Islet precursor cell (in vitro differentiated cells): ENCODE results near the gene KREMEN1.

Experiments used
- DNase-seq: peaks from one replicate; pipeline ENCODE4 v3.0.0-alpha.2; 2018

KREMEN1 gene

DNA sequence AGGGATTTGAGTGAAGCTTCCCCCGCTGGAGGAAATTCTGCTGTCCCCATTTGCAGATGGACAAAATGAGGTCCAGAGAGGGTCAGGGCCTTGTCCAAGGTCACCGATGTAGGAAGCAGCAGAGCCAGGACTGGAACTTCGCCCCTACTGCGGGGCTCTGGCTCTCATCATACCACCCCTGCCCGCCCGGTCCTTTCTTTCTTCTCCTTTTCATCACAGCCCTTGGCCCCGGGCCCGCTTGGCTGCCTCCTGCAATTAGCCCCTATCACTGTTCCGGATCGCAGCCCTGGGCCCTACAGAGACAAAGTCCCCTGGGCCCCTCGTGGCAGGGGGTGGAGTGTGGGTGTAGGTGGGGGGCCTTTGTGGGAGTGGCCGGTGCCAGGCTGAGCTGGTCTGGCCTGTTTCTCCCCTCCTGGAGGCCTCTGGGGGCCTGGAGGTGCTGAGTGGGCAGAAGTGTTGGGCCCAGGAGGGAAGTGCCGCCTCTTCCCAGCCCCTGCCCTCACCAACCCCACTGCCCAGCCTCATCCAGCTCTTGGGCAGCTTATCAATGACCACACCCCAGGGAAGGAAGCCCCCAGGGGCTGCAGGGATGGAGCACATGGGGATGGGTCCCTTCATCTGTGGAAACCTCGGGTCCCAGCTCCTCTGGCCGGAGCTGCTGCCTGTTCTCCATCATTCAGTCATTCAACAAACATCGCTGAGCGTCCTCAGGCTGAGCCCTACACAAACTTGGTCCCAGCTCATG, 136.2 kb downstream of the KREMEN1 start:
- DNase-seq: no peak

DNA sequence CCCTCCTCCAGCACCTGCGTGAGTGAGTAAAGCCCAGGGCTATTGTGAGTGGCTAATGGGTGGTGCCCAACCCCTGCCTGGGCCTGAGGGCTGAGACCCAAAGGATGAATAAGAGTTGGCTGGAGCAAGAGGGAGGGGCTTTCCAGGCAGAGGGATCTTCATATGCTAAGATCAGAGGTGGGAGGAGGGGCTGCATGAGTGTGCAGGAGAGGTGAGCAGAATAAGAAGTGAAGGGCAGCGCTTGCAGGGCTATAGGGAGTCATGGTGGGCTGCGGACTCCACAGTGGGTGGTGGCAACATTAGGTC, 136.7 kb downstream of the KREMEN1 start:
- DNase-seq: no peak

GRCh38 chr22:29211066-29211465, 138.2 kb downstream of the KREMEN1 start:
- DNase-seq: no peak

- DNase-seq: no peak
Observed at GRCh38 chr22:29211466-29211865, 138.6 kb downstream of the KREMEN1 start.

- DNase-seq: no peak
Observed at GRCh38 chr22:29212743-29213142, 139.9 kb downstream of the KREMEN1 start.

DNA sequence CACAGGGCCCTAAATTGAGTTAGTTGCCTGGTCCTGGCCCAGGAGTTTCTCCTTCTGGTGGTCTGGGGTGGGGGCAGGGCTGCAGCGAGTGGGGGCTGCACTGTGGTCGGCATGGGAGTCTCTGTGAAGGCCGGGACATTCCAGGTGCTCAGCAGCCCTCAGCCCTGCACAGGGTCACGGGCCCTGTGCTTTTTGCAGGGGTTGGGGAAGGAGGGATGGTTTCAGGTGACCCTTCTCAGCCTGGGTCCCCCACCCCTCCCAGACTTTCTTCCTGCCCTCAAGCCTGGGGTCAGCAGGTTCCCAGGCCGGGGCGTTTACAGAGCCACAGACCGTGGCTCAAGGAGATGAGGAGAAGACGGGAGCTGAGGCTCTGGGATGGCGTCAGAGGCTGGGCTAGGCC, 140.7 kb downstream of the KREMEN1 start:
- peak; percentile 46 for DNase-seq

GRCh38 chr22:29214232-29214631, 141.4 kb downstream of the KREMEN1 start:
- DNase-seq: peak; percentile 40

DNA sequence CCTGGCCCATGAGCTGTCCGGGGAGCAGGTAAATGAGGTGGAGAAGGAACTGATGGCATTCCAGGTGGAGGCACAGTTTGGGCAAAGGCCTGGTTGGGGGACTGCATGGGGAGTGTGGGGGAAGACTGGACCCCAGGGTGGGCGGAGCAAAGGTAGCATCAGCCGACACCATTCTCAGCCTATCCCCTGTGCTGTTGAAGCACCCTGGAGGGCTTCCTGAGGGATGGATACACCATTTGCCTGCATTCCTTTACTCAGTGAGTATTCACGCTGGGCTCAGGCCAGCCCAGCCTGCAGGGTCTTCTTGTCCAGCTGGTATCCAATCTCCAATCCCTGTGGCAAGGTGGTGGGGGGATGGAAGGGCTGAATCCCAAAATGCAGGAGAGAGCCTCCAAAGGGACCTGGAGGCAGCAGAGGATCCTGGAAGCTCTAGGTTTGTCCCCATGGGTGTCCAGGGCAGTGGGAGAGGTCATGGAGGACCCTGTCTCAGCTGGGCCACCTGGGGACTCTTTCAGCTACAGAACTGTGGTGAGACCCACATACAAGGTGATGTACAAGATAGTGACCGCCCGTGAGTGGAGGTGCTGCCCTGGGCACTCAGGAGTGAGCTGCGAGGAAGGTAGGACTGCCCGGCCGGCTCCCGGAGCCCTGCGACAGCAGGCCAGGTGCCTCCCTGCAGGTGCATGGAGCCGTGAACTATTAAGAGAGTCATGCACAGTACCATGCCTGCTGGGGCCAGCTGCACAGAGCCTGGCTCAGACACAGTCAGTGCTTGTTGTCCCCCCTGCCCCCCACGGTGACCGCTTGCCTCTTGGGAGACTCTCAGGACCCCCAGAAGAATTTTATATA, 142.4 kb downstream of the KREMEN1 start:
- DNase-seq: peak; percentile 49

GRCh38 chr22:29216011-29216872, 143.4 kb downstream of the KREMEN1 start:
- DNase-seq: peak; percentile 47

DNA sequence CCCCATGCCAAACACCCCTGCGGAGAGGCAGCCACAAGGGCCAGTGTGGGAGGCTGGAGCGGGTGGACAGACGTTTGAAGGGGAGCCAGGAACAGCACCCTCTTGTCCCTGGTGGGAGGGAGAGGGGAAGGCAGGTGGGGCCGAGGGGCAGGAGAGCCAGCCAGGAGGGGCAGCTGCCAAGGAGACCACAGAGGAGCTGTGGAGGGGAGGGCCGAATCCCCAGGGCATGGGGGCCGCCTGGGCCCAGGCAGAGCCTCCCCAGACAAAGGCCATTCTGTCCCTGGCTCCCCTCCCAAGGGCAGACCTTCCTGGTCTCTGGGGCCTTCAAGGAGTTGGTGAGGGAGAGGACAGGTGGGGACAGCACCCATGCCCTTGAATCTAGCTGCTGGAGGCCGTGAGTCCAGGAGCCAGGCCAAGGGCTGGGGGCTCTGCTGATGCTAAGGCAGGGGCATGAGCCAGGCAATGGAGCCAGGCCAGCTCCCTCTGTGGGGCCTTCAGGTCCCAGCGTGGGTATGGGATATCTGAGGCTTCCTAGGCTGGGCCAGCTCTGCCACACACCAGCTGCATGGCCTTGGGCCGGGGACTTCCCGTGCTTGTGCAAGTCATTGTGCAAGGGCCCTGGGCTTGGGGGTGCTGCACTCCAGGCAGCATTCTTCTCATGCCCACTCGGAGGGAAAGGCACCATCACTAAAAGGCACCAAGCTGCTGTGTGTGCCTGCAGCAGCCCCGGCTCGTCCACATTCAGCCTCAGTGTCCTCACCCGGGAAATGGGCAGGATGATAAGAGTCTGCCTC, 144.2 kb downstream of the KREMEN1 start:
- DNase-seq: peak; percentile 53
